Body of pancreas (tissue), 4 donors: Measurements from ENCODE around the gene KLHL4. TPM values are rescaled to one million over a fixed set of nuclear protein-coding genes. Genes with fewer than 3 reads are reported as not detected.
"Not testable (repeated sequence)": the region's sequence is repeated elsewhere in the genome, so short reads cannot be mapped to it uniquely, and the experiment has no call there.

Experiments used
- ATAC-seq: fragments of 150-250 bp; one replicate; pipeline ENCODE4 v1.9.1; 2016
- DNase-seq, 4 donors: peaks; one replicate each; pipeline ENCODE4 v3.0.0-alpha.2; 2019
- H3K27ac ChIP-seq, 4 donors: fragments of 200-600 bp; sonication (generic); 1 replicate in 3 of 4; 2 replicates in 1 of 4; pipeline versions ENCODE4 v1.5.1 to v1.6.1; 2016 to 2019; ENCODE audit warnings: mild to moderate bottlenecking in 1 of 4, mixed read lengths in 1 of 4, moderate library complexity in 1 of 4
- H3K27me3 ChIP-seq, 2 donors: fragments of 200-600 bp; sonication (generic); one replicate each; pipeline ENCODE4 v1.6.0; 2016; ENCODE audit warnings: mild to moderate bottlenecking in 1 of 2
- H3K36me3 ChIP-seq, 2 donors: fragments of 200-600 bp; sonication (generic); replicated peaks in 1 of 2; 2 replicates each; pipeline ENCODE4 v1.5.1; 2016; ENCODE audit warnings: low read depth in 2 of 2; ENCODE audit not compliant: insufficient read depth in 1 of 2
- H3K4me1 ChIP-seq: fragments of 200-600 bp; sonication (generic); one replicate; pipeline ENCODE4 v1.6.0; 2016
- H3K4me3 ChIP-seq, 2 donors: fragments of 200-600 bp; sonication (generic); 1 replicate in 1 of 2; 2 replicates in 1 of 2; pipeline ENCODE4 v1.5.1; 2016 to 2019
- H3K9me3 ChIP-seq, 3 donors: fragments of 200-600 bp; sonication (generic); 1 replicate in 2 of 3; 2 replicates in 1 of 3; pipeline ENCODE4 v1.5.1; 2016
- POLR2A ChIP-seq, 3 donors: fragments of 450-650 bp; IDR thresholded peaks; one replicate each; pipeline ENCODE4 v1.6.1; 2016; ENCODE audit warnings: antibody characterized with exemption in 3 of 3, mild to moderate bottlenecking in 2 of 3
- WGBS, 2 donors: methylation state at CpG; one replicate each; pipeline ENCODE4 v1.1.5; 2017; 5-methylcytosine and 5-hydroxymethylcytosine counted together
- intact Hi-C: fragments of 100-400 bp; cut with DNase I; formaldehyde crosslinking; loops from one replicate; pipeline ENCODE4 v1.15.1; 2023
- total RNA-seq, 2 donors: library from RNA; depleted of rRNA; stranded (reverse); fragments of >200 nt; gene quantifications; one replicate each; pipeline ENCODE4 v1.1.0, GENCODE V29; 2016
- TF ChIP-seq, protein P1 (sequence below), 7 experiments: fragments of 450-650 bp in 4 of 7; fragments of 200-600 bp in 3 of 7; sonication (generic) in 3 of 7; IDR thresholded peaks; one replicate each; pipeline ENCODE4 v1.5.1; 2016 to 2019; ENCODE audit warnings: antibody characterized with exemption in 7 of 7

Gene KLHL4
- total RNA-seq, 2 donors from 2014 or later: 0.78 TPM; not detected in 1

DNA sequence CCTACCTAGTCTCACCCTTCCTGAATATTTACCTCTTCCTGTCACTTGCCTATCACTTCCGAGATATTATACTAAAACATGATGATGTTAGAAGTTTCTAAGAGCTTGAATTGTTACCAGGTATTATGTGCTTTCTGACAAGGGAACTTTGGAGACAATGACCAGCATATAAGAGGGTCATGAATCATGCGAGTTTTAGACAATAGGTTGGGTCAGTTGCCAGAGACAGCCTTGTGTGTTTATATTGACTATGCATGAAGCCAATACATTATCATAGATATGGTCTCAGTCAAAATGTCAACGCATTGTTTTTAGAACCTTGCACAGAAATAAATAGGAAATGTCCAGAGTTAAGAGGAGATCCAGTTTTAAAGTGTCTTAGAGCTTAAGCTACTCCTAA is 116.8 kb downstream of the KLHL4 start:
- Histone ChIP-seq H3K27me3 (no peaks in the 10 kb centered on the region), H3K4me1 (no peaks in the 10 kb centered on the region), H3K9me3 (no peaks in the 10 kb centered on the region), H3K27ac (no peak overlapping the region), H3K36me3 (no peaks in the 10 kb centered on the region), H3K4me3 (no peak overlapping the region)
- intact Hi-C loops: no loop called here
- ATAC-seq (no peak), DNase-seq (no peak)
- no peak for TF ChIP-seq POLR2A (IDR thresholded peaks at IDR 0.05)
- TF ChIP-seq, protein P1, sequence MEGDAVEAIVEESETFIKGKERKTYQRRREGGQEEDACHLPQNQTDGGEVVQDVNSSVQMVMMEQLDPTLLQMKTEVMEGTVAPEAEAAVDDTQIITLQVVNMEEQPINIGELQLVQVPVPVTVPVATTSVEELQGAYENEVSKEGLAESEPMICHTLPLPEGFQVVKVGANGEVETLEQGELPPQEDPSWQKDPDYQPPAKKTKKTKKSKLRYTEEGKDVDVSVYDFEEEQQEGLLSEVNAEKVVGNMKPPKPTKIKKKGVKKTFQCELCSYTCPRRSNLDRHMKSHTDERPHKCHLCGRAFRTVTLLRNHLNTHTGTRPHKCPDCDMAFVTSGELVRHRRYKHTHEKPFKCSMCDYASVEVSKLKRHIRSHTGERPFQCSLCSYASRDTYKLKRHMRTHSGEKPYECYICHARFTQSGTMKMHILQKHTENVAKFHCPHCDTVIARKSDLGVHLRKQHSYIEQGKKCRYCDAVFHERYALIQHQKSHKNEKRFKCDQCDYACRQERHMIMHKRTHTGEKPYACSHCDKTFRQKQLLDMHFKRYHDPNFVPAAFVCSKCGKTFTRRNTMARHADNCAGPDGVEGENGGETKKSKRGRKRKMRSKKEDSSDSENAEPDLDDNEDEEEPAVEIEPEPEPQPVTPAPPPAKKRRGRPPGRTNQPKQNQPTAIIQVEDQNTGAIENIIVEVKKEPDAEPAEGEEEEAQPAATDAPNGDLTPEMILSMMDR (IDR thresholded peaks at IDR 0.05): no peak
- WGBS, 2 donors: 54 to 57% methylated on average over 3 of the region's 3 CpGs

DNA sequence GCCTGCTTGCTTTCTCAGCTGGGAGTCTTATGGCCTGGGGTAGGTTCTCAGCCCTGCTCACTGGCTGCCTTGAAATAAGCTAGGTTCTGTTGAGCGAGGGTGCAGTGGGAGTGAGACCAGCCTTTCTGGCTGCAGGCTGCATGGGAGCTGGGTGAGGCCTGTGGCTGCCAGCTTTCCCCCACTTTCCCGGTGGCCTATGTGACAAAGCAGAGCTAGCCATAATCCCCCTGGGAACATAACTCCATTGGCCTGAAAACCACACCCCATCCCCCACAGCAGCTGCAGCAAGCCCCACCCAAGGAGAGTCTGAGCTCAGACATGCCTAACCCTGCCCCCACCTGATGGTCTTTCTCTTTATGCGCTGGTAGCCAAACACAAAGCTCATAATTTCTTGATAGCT is 118.9 kb downstream of the KLHL4 start:
- WGBS, 2 donors: 79 to 87% methylated on average over 3 of the region's 3 CpGs
- intact Hi-C loops: no loop called here
- no peak for TF ChIP-seq POLR2A (IDR thresholded peaks at IDR 0.05)
- TF ChIP-seq, protein P1 (IDR thresholded peaks at IDR 0.05): no peak
- H3K27ac ChIP-seq: no peak overlapping the region
- ATAC-seq: no peak
- no peak for DNase-seq
- no peaks in the 10 kb centered on the region for H3K9me3 ChIP-seq
- H3K4me3 ChIP-seq: no peak overlapping the region
- H3K27me3 ChIP-seq: no peaks in the 10 kb centered on the region
- H3K4me1 ChIP-seq: no peaks in the 10 kb centered on the region
- H3K36me3 ChIP-seq: no peaks in the 10 kb centered on the region

DNA sequence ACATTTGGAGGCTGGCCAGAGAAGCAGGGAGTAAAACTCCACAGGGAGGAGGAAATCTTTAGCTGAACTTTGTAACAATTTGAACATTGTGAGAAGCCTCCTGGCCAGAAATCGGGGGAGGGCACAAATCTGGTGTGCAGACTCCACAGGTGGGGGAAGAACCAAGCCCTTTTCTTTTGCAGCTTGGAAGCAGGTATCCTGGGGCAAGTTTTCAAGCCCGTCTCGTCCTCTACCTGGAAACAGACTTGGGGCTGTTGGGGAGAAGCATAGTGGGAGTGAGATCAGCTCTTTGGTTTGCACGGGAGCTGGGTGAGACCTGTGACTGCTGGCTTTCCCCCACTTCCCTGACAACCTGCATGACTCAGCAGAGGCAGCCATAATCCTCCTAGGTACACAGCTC is 123.8 kb downstream of the KLHL4 start:
- H3K9me3 ChIP-seq, H3K27ac ChIP-seq, H3K4me1 ChIP-seq, ATAC-seq, intact Hi-C loops, H3K4me3 ChIP-seq, H3K36me3 ChIP-seq, H3K27me3 ChIP-seq, DNase-seq: not testable (repeated sequence)
- 59 to 60% methylated on average over 2 to 3 of the region's 4 CpGs for WGBS, 2 donors

GRCh38 chrX:87661761-87662160 is 144.2 kb downstream of the KLHL4 start:
- no peak overlapping the region for H3K27ac ChIP-seq
- WGBS, 2 donors: 32 to 36% methylated on average over 6 of the region's 6 CpGs
- ATAC-seq (no peak), DNase-seq (no peak)
- no peak for TF ChIP-seq POLR2A (IDR thresholded peaks at IDR 0.05)
- TF ChIP-seq, protein P1 (IDR thresholded peaks at IDR 0.05): no peak
- no peak overlapping the region for H3K4me3 ChIP-seq
- H3K36me3 ChIP-seq: no peaks in the 10 kb centered on the region
- intact Hi-C loops: loop anchor here (10.0 kb wide), 1 partner anchor 317 kb away; no protein-coding TSS in a partner anchor
- H3K9me3 ChIP-seq: no peaks in the 10 kb centered on the region
- no peaks in the 10 kb centered on the region for H3K4me1 ChIP-seq
- no peaks in the 10 kb centered on the region for H3K27me3 ChIP-seq

DNA sequence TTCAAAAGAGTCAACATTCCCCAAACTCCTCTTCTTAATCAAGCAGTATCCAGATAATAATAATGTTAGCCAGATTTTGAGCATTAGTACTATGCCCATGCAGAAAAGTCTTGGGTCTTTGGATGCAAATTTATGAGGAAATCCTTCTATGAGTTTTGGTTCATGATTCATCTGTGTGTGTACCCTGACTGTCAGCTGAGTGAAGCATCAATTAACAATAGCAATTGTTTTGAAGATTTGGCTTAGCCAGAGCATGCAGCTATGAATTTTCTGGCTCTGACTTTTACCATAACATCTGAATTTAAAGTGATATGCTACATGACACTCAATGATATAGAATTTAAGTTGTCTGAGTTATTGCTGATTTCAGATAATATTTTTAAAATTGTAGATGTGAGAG is 145.8 kb downstream of the KLHL4 start:
- intact Hi-C loops: loop anchor here (10.0 kb wide), 1 partner anchor 319 kb away; no protein-coding TSS in a partner anchor
- H3K27ac ChIP-seq: no peak overlapping the region
- no peak overlapping the region for H3K4me3 ChIP-seq
- H3K27me3 ChIP-seq: no peaks in the 10 kb centered on the region
- H3K36me3 ChIP-seq: no peaks in the 10 kb centered on the region
- ATAC-seq (no peak), DNase-seq (no peak)
- H3K4me1 ChIP-seq: no peaks in the 10 kb centered on the region
- no peak for TF ChIP-seq POLR2A (IDR thresholded peaks at IDR 0.05)
- TF ChIP-seq, protein P1 (IDR thresholded peaks at IDR 0.05): no peak
- H3K9me3 ChIP-seq: no peaks in the 10 kb centered on the region
